Activated T-cell treated with anti-CD3 and anti-CD28 coated beads for 48 hours (primary cell): Measurements from ENCODE around the gene AASS.
"Not testable (repeated sequence)": the region's sequence is repeated elsewhere in the genome, so short reads cannot be mapped to it uniquely, and the experiment has no call there.

ENCODE experiments used
- DNase-seq: peaks from one replicate; pipeline ENCODE4 v3.0.0-alpha.2; 2020; ENCODE audit warnings: low read depth

Gene AASS

GRCh38 chr7:122143751-122144711 is at the start of gene AASS:
TSS of gene AASS (minus strand) at chr7:122144249. CDS start at chr7:122133726, 10,523 bp downstream.
- DNase-seq: peak; percentile 67

GRCh38 chr7:122188785-122189184 is 44.7 kb upstream of the AASS start:
- no peak for DNase-seq

DNA sequence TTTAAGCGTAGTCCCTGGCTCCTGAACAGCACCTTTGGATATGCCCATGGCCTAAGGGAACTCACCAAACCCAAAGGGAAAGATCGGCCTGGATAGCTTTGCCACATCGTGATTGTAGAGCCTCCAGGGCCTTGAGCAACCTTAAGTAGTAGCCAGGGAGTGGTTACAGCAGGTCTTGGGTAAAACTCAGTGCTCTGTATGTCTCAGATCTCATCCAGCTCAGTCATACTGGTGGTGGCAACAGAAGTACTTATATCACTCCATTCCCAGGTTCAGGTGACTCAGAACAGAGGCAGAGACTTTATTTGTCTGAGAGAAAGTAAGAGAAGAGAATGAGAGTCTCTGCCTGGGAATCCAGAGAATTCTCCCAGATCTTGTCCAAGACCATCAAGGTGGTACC is 39.1 kb upstream of the AASS start:
- DNase-seq: no peak

GRCh38 chr7:122182081-122182480 is 38.0 kb upstream of the AASS start:
- no peak for DNase-seq

- not testable (repeated sequence) for DNase-seq
Measured at GRCh38 chr7:122172144-122172543, 28.1 kb upstream of the AASS start.

DNA sequence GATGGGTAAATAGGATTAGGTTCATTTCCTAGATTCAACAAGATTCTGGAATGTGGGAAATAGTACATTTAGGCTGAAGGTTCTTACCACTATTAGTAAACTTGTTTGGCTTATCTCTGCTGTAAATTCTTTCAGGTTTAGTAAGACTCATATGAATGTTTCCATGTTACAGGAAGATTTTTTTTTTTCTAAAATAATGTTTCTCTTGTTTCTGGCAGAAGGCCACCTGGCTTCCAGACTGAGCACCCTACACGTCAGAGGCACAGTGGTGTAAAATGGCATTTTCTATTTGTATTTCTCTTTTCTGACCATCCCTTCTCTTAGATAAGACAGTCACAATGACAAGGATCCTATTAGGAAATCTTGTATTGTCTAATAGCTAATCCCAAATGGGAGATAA is 22.7 kb upstream of the AASS start:
- no peak for DNase-seq

GRCh38 chr7:122166275-122166674 is 22.2 kb upstream of the AASS start:
- no peak for DNase-seq

GRCh38 chr7:122161628-122162027 is 17.6 kb upstream of the AASS start:
- DNase-seq: no peak

DNA sequence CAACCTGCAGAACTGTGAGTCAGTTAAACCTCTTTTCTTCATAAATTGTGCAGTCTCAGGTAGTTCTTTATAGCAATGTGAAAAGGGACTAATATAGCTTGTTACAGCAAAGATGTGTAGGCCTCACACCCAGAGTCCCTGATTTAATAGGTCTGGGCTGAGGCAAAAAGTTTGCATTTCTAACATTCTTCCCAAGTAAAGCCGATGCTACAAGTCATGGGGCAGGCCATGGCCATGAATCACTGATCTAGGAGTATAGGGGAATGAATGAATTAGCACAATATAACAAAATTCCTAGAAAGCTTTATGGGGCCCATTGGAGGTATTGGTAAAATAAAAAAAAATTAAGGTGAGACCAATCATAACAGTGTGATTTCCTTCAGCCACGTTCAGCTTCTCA is 11.5 kb upstream of the AASS start:
- no peak for DNase-seq

GRCh38 chr7:122148878-122149277 is 4.8 kb upstream of the AASS start:
- no peak for DNase-seq

DNA sequence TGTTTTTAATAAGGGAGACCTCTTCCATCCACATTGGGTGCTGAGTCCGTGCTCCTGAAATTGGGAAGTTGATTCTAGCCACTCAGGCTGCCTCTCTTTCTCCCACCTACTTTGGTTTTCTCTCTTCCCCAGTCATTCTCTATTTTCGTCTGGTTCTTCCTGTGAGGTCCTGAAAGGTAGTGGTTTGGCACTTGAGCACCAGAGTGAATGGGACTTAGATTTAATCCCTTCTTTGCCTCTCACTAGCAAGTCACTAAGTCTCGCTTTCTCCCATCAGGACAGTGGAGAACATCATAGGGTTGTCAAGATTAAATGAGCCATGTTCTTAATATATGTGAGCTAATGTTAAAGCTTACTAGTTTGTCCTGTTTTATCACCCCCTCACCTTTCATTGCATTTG is 4.0 kb upstream of the AASS start:
- no peak for DNase-seq

- DNase-seq: no peak
Measured at GRCh38 chr7:122145937-122146645, 2.0 kb upstream of the AASS start.

GRCh38 chr7:122143376-122143750 is 686 bp downstream of the AASS start:
- no peak for DNase-seq

- no peak for DNase-seq
Measured at GRCh38 chr7:122140918-122141317, 3.1 kb downstream of the AASS start.

- DNase-seq: no peak
Measured at GRCh38 chr7:122137251-122138077, 6.6 kb downstream of the AASS start.

DNA sequence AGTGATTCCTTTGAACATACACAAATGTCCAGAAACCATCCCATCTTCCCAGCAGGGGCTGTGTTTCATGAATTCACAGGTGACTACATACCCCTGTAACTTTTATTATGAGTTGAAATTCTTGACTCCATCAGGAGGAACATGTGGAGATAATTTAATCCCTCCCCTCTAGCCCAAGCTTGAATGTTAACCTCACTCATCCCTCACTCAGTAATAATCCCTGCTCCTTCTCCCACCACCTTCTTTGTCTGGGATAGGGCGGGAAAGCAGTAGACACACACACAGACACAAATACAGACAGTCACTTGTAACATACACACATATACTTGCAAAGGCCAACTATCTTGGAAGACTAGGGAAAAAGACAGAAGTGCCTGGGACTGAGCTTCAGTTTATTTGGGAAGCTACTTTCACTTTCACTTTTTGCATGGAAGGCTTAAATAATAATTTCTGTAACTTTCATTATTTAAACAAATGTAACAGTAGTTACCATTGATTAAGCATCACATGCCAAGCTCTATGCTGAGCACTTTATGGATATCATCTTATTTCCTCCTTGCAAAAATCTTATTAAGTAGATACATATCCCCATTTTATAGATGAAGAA is 7.3 kb downstream of the AASS start:
- DNase-seq: no peak

- DNase-seq: no peak
Measured at GRCh38 chr7:122136078-122136477, 8.0 kb downstream of the AASS start.

GRCh38 chr7:122135275-122135674 is 8.8 kb downstream of the AASS start:
- DNase-seq: no peak

DNA sequence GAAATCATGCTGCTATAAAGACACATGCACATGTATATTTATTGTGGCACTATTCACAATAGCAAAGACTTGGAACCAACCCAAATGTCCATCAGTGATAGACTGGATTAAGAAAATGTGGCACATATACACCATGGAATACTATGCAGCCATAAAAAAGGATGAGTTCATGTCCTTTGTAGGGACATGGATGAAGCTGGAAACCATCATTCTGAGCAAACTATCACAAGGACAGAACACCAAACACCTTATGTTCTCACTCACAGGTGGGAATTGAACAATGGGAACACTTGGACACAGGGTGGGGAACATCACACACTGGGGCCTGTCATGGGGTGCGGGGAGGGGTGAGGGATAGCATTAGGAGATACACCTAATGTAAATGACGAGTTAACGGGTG is 9.3 kb downstream of the AASS start:
- not testable (repeated sequence) for DNase-seq

- DNase-seq: no peak
Measured at GRCh38 chr7:122133477-122133876, 10.6 kb downstream of the AASS start.

DNA sequence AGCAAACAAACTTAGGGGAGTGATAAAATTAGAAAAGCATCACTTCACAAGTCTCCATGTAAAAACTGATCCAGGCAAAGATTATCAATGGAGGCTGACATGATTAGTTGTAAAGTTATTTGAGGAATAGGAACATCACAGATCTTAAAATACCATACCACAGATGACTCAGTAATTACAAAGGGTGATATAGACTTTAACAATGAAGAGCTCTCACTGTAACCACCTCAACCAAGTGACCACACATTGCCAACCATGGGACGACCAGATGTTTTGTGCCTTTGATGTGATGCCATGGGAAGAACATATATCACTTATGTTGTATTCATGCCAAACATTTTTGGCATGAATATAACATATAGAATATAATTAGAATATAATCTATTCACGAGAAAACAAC is 11.7 kb downstream of the AASS start:
- no peak for DNase-seq

- no peak for DNase-seq
Measured at GRCh38 chr7:122123746-122124145, 20.3 kb downstream of the AASS start.
